GM12878 (cell line): ENCODE data around the gene TMUB2. TPM values are rescaled to one million over a fixed set of nuclear protein-coding genes. Genes with fewer than 3 reads are reported as not detected.
A peak's percentile ranks its signal among the peaks of the same experiment; 100 is the strongest.

Experiments
- CBX3 ChIP-seq: fragments of 200-600 bp; sonication (generic); IDR thresholded peaks from 2 replicates; pipeline ENCODE4 v1.6.1; 2016; ENCODE audit warnings: low read depth, borderline replicate concordance
- CEBPZ ChIP-seq: fragments of 150-350 bp; IDR thresholded peaks from 2 replicates; pipeline ENCODE4 v1.6.1; 2016; ENCODE audit warnings: low read depth, low read length
- CHD1 ChIP-seq: IDR thresholded peaks from 2 replicates; pipeline ENCODE4 v1.6.1; 2012; ENCODE audit warnings: low read depth, low read length, improper control_type of control experiment
- CREB1 ChIP-seq: IDR thresholded peaks from 2 replicates; pipeline ENCODE4 v1.6.1; 2012; ENCODE audit warnings: low read depth, mild to moderate bottlenecking, inconsistent platforms
- CUX1 ChIP-seq: IDR thresholded peaks from 2 replicates; pipeline ENCODE4 v1.6.1; 2012; ENCODE audit warnings: improper control_type of control experiment, low read depth, low read length; ENCODE audit not compliant: insufficient replicate concordance
- EGR1 ChIP-seq, 2 experiments: IDR thresholded peaks; 1 replicate in 1 of 2; 2 replicates in 1 of 2; pipeline ENCODE4 v1.6.1; 2011 to 2012; ENCODE audit warnings: low read depth in 2 of 2, low read length in 2 of 2, borderline replicate concordance in 1 of 2, mild to moderate bottlenecking in 1 of 2, moderate library complexity in 1 of 2
- EP300 ChIP-seq, 2 experiments: fragments of 150-350 bp in 1 of 2; IDR thresholded peaks; 2 replicates each; pipeline ENCODE4 v1.6.1; 2011 to 2012; ENCODE audit warnings: low read depth in 2 of 2, low read length in 2 of 2, borderline replicate concordance in 1 of 2, improper control_type of control experiment in 1 of 2, inconsistent platforms in 1 of 2; ENCODE audit not compliant: control insufficient read depth in 1 of 2
- GATAD2B ChIP-seq: fragments of 450-650 bp; conservative IDR thresholded peaks from 2 replicates; pipeline ENCODE4 v1.6.1; 2017; ENCODE audit warnings: low read depth, mild to moderate bottlenecking, moderate library complexity
- IKZF1 ChIP-seq: fragments of 450-650 bp; conservative IDR thresholded peaks from 2 replicates; pipeline ENCODE4 v1.6.1; 2017; ENCODE audit warnings: antibody characterized with exemption, mild to moderate bottlenecking
- KLF5 ChIP-seq: fragments of 450-650 bp; IDR thresholded peaks from 2 replicates; pipeline ENCODE4 v1.6.1; 2014; ENCODE audit warnings: mild to moderate bottlenecking; ENCODE audit not compliant: partially characterized antibody
- MTA3 ChIP-seq: IDR thresholded peaks from 2 replicates; pipeline ENCODE4 v1.6.1; 2012; ENCODE audit warnings: low read length, inconsistent platforms, borderline replicate concordance
- SMARCA5 ChIP-seq: fragments of 450-650 bp; IDR thresholded peaks from 2 replicates; pipeline ENCODE4 v1.6.1; 2017; ENCODE audit warnings: mild to moderate bottlenecking
- STAT1 ChIP-seq: fragments of 450-650 bp; conservative IDR thresholded peaks from 2 replicates; pipeline ENCODE4 v1.6.1; 2014; ENCODE audit warnings: antibody characterized with exemption, mild to moderate bottlenecking
- TCF12 ChIP-seq: IDR thresholded peaks from 2 replicates; pipeline ENCODE4 v1.6.1; 2011; ENCODE audit warnings: low read depth, mild to moderate bottlenecking, low read length
- WRNIP1 ChIP-seq: IDR thresholded peaks from 2 replicates; pipeline ENCODE4 v1.6.1; 2011; ENCODE audit warnings: low read depth, low read length, improper control_type of control experiment, borderline replicate concordance
- ZNF207 ChIP-seq: fragments of 450-650 bp; IDR thresholded peaks from 2 replicates; pipeline ENCODE4 v1.6.1; 2014; ENCODE audit warnings: antibody characterized with exemption, mild to moderate bottlenecking, borderline replicate concordance
- ZNF24 ChIP-seq: fragments of 450-650 bp; IDR thresholded peaks from 2 replicates; pipeline ENCODE4 v1.6.1; 2017; ENCODE audit warnings: antibody characterized with exemption, mild to moderate bottlenecking
- ZNF687 ChIP-seq: fragments of 450-650 bp; IDR thresholded peaks from 2 replicates; pipeline ENCODE4 v1.6.1; 2017; ENCODE audit warnings: mild to moderate bottlenecking, moderate library complexity
- ZSCAN29 ChIP-seq: fragments of 450-650 bp; IDR thresholded peaks from 2 replicates; pipeline ENCODE4 v1.6.1; 2017; ENCODE audit warnings: mild to moderate bottlenecking, moderate library complexity
- polyA plus RNA-seq, 11 experiments: library from polyadenylated mRNA; depleted of rRNA in 4 of 11; unstranded in 6 of 11; stranded (reverse) in 5 of 11; fragments of >200 nt; fragmentation: Nextera tagmentation in 4 of 11; fragmentation: Illumina TruSeq in 1 of 11; extraction: Ambion mirVana in 4 of 11; extraction: Trizol in 1 of 11; gene quantifications; 1 replicate in 1 of 11; 2 replicates in 10 of 11; pipeline versions ENCODE4 v1.2.1 to v1.2.3, GENCODE V29; 2011 to 2016; ENCODE audit warnings: inconsistent platforms in 2 of 11, missing spikeins in 2 of 11, low read depth in 1 of 11
- total RNA-seq, 4 experiments: library from RNA; depleted of rRNA in 3 of 4; stranded (reverse); fragments of >200 nt in 3 of 4; fragmentation: Illumina TruSeq in 1 of 4; extraction: Trizol in 1 of 4; gene quantifications; 2 replicates each; pipeline versions ENCODE4 v1.2.1 to v1.2.3, GENCODE V29; 2013 to 2021

TMUB2 gene
- total and polyA plus RNA-seq, 10 of the 15 experiments (the other 5 are each of a cell fraction or from before 2014, with no cell fraction given): 4.3 to 34.0 (median 20.0) TPM

- TF ChIP-seq CUX1 (no peak), GATAD2B (peak; percentile 95), IKZF1 (peak; percentile 85), ZNF24 (no peak), CEBPZ (no peak), TCF12 (no peak), ZNF207 (peak; percentile 78), KLF5 (peak; percentile 66), STAT1 (peak; percentile 42; the same call in 1 of the 2 replicates), ZNF687 (peak; percentile 50; the same call in 1 of the 2 replicates), EP300 (IDR thresholded peaks at IDR 0.05; ENCODE audit: borderline replicate concordance in 1 of 2, control insufficient read depth in 1 of 2, low read depth in 2 of 2, low read length in 2 of 2) (no peak), ZSCAN29 (no peak), CHD1 (no peak), WRNIP1 (no peak), SMARCA5 (peak; percentile 90), CREB1 (no peak), CBX3 (no peak), MTA3 (no peak), EGR1 (IDR thresholded peaks at IDR 0.05; ENCODE audit: borderline replicate concordance in 1 of 2, low read depth in 2 of 2, low read length in 2 of 2) (peak in 1 of 2 experiments; percentile 94; a peak in 2 of 3 replicates)
These were observed 32.4 kb downstream of the TMUB2 start (continued) for GRCh38 chr17:44219108-44219615.
